ENCODE results near the gene PRKG1. TPM values are rescaled to one million over a fixed set of nuclear protein-coding genes. Genes with fewer than 3 reads are reported as not detected.

PRKG1 gene
- total and polyA plus RNA-seq, 2 donors from 2014 or later: 3.6 to 14.8 TPM

- H3K4me3 ChIP-seq (ENCODE audit: low read length in 3 of 3): no peak overlapping the region
- FAIRE-seq: no peak
- H3K9me3 ChIP-seq (ENCODE audit: control insufficient read depth in 2 of 3, insufficient read depth in 1 of 3, low read length in 3 of 3): no peaks in the 10 kb centered on the region
- no peaks in the 10 kb centered on the region for H3K27me3 ChIP-seq (ENCODE audit: control insufficient read depth, insufficient read depth, low read length)
- TF ChIP-seq CTCF (IDR thresholded peaks at IDR 0.05; ENCODE audit: borderline replicate concordance, extremely low read depth, insufficient read depth): no peak
- intact Hi-C loops (cut with DNase I): no loop called here
- H3K4me1 ChIP-seq (ENCODE audit: control insufficient read depth in 2 of 3, insufficient read depth in 2 of 3, low read depth in 1 of 3, low read length in 3 of 3): no peaks in the 10 kb centered on the region
- H3K27ac ChIP-seq (ENCODE audit: low read depth in 2 of 2, low read length in 2 of 2): no peak overlapping the region
- no peak overlapping the region for H3K9ac ChIP-seq (ENCODE audit: low read length in 3 of 3)
- no peaks in the 10 kb centered on the region for H3K36me3 ChIP-seq (ENCODE audit: control insufficient read depth in 2 of 3, insufficient read depth in 3 of 3, low read length in 3 of 3)
- DNase-seq: no peak
Measured at GRCh38 chr10:52028523-52028858, 954.2 kb downstream of the PRKG1 start.

- no peak overlapping the region for H3K9ac ChIP-seq (ENCODE audit: low read length in 3 of 3)
- FAIRE-seq: no peak
- intact Hi-C loops (cut with DNase I): no loop called here
- no peaks in the 10 kb centered on the region for H3K36me3 ChIP-seq (ENCODE audit: control insufficient read depth in 2 of 3, insufficient read depth in 3 of 3, low read length in 3 of 3)
- no peaks in the 10 kb centered on the region for H3K9me3 ChIP-seq (ENCODE audit: control insufficient read depth in 2 of 3, insufficient read depth in 1 of 3, low read length in 3 of 3)
- DNase-seq: no peak
- TF ChIP-seq CTCF (IDR thresholded peaks at IDR 0.05; ENCODE audit: borderline replicate concordance, extremely low read depth, insufficient read depth): no peak
- no peak overlapping the region for H3K4me3 ChIP-seq (ENCODE audit: low read length in 3 of 3)
- H3K27me3 ChIP-seq (ENCODE audit: control insufficient read depth, insufficient read depth, low read length): no peaks in the 10 kb centered on the region
- H3K27ac ChIP-seq (ENCODE audit: low read depth in 2 of 2, low read length in 2 of 2): no peak overlapping the region
- no peaks in the 10 kb centered on the region for H3K4me1 ChIP-seq (ENCODE audit: control insufficient read depth in 2 of 3, insufficient read depth in 2 of 3, low read depth in 1 of 3, low read length in 3 of 3)
Measured at GRCh38 chr10:52029628-52030027, 955.3 kb downstream of the PRKG1 start.

GRCh38 chr10:52030051-52030790, 955.9 kb downstream of the PRKG1 start:
- Histone ChIP-seq H3K36me3 (ENCODE audit: control insufficient read depth in 2 of 3, insufficient read depth in 3 of 3, low read length in 3 of 3) (no peaks in the 10 kb centered on the region), H3K27ac (ENCODE audit: low read depth in 2 of 2, low read length in 2 of 2) (no peak overlapping the region), H3K4me3 (ENCODE audit: low read length in 3 of 3) (no peak overlapping the region), H3K27me3 (ENCODE audit: control insufficient read depth, insufficient read depth, low read length) (no peaks in the 10 kb centered on the region), H3K9me3 (ENCODE audit: control insufficient read depth in 2 of 3, insufficient read depth in 1 of 3, low read length in 3 of 3) (no peaks in the 10 kb centered on the region), H3K4me1 (ENCODE audit: control insufficient read depth in 2 of 3, insufficient read depth in 2 of 3, low read depth in 1 of 3, low read length in 3 of 3) (no peaks in the 10 kb centered on the region), H3K9ac (ENCODE audit: low read length in 3 of 3) (no peak overlapping the region)
- no peak for FAIRE-seq
- TF ChIP-seq CTCF (IDR thresholded peaks at IDR 0.05; ENCODE audit: borderline replicate concordance, extremely low read depth, insufficient read depth): no peak
- intact Hi-C loops (cut with DNase I): no loop called here
- no peak for DNase-seq

DNA sequence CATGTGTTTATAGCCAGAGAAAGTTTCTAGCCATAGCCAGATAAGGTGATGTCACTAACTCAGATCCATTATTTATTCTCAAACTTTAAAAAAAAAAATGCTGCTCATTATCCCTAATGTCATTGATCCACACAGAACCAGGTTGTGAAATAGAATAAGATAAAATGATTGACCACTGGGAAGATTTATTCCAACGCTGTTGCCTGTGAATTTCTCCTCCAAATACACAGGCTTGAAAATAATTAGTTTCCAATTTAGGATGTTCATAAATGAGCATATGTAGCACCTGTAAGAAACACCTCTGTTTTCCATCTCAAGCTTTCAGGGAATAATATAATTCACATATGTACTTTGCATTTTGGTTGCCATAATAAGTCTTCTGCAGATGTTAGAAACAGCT, 956.7 kb downstream of the PRKG1 start:
- TF ChIP-seq CTCF (IDR thresholded peaks at IDR 0.05; ENCODE audit: borderline replicate concordance, extremely low read depth, insufficient read depth): no peak
- no peaks in the 10 kb centered on the region for H3K4me1 ChIP-seq (ENCODE audit: control insufficient read depth in 2 of 3, insufficient read depth in 2 of 3, low read depth in 1 of 3, low read length in 3 of 3)
- H3K27me3 ChIP-seq (ENCODE audit: control insufficient read depth, insufficient read depth, low read length): no peaks in the 10 kb centered on the region
- intact Hi-C loops (cut with DNase I): no loop called here
- no peaks in the 10 kb centered on the region for H3K36me3 ChIP-seq (ENCODE audit: control insufficient read depth in 2 of 3, insufficient read depth in 3 of 3, low read length in 3 of 3)
- H3K9me3 ChIP-seq (ENCODE audit: control insufficient read depth in 2 of 3, insufficient read depth in 1 of 3, low read length in 3 of 3): no peaks in the 10 kb centered on the region
- no peak overlapping the region for H3K9ac ChIP-seq (ENCODE audit: low read length in 3 of 3)
- no peak overlapping the region for H3K27ac ChIP-seq (ENCODE audit: low read depth in 2 of 2, low read length in 2 of 2)
- no peak overlapping the region for H3K4me3 ChIP-seq (ENCODE audit: low read length in 3 of 3)
- no peak for DNase-seq
- no peak for FAIRE-seq
